Esophagus squamous epithelium (tissue), 4 donors: ENCODE measurements around the gene FBXO11.

Experiments
- POLR2A ChIP-seq, 4 donors: fragments of 450-650 bp; IDR thresholded peaks; one replicate each; pipeline ENCODE4 v1.6.1; 2017; ENCODE audit warnings: antibody characterized with exemption in 4 of 4, mild to moderate bottlenecking in 4 of 4, moderate library complexity in 3 of 4
- TF ChIP-seq, protein P1 (sequence below), 6 experiments: fragments of 450-650 bp in 4 of 6; fragments of 200-600 bp in 2 of 6; sonication (generic) in 2 of 6; IDR thresholded peaks; one replicate each; pipeline ENCODE4 v1.5.1; 2016 to 2019; ENCODE audit warnings: antibody characterized with exemption in 6 of 6, mild to moderate bottlenecking in 4 of 6, moderate library complexity in 4 of 6

DNA sequence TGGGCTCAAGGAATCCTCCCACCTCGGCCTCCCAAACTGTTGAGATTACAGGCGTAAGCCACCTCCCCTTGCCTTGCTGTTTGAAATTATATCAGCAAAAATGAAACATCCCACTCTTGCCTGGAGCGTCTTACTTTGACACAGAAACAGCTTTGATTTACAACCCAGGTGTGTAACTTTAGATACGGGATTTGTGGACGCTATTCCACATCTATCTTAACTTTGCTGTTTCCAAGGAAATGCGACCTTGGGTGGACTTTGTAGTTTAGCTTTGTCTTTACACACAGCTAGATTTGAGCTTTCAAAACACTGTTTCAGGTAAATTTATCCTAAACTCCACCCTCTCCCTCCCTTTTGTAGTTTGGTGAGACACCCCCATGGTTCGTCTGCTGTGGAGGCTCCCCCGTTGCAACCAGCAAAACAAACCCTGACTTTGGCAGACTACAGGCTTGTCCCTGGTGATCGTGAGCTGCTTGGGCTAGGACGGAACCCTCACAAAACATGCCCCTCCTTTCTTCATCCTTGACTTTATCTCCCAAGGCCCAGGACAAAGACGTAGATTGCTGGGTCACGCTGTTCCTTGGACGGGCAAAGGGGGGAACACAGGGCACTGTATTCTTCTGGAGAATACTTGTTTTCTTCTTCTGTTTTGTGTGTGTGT lies 128.9 kb downstream of the FBXO11 start:
- TF ChIP-seq, protein P1, sequence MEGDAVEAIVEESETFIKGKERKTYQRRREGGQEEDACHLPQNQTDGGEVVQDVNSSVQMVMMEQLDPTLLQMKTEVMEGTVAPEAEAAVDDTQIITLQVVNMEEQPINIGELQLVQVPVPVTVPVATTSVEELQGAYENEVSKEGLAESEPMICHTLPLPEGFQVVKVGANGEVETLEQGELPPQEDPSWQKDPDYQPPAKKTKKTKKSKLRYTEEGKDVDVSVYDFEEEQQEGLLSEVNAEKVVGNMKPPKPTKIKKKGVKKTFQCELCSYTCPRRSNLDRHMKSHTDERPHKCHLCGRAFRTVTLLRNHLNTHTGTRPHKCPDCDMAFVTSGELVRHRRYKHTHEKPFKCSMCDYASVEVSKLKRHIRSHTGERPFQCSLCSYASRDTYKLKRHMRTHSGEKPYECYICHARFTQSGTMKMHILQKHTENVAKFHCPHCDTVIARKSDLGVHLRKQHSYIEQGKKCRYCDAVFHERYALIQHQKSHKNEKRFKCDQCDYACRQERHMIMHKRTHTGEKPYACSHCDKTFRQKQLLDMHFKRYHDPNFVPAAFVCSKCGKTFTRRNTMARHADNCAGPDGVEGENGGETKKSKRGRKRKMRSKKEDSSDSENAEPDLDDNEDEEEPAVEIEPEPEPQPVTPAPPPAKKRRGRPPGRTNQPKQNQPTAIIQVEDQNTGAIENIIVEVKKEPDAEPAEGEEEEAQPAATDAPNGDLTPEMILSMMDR (IDR thresholded peaks at IDR 0.05), result no peak
- no peak for TF ChIP-seq POLR2A (IDR thresholded peaks at IDR 0.05)
